GM04504 (cell line): ENCODE results near the gene TBC1D10A.
A peak's percentile ranks its signal among the peaks of the same experiment; 100 is the strongest.

Experiments
- DNase-seq: peaks from one replicate; pipeline ENCODE4 v3.0.0-alpha.2; 2012; ENCODE audit warnings: low read depth

The TBC1D10A gene

GRCh38 chr22:30299322-30299721 lies 27.4 kb downstream of the TBC1D10A start:
- no peak for DNase-seq

- no peak for DNase-seq
Observed at GRCh38 chr22:30297991-30298701, 28.6 kb downstream of the TBC1D10A start.

- no peak for DNase-seq
Observed at GRCh38 chr22:30297276-30297990, 29.3 kb downstream of the TBC1D10A start.

DNA sequence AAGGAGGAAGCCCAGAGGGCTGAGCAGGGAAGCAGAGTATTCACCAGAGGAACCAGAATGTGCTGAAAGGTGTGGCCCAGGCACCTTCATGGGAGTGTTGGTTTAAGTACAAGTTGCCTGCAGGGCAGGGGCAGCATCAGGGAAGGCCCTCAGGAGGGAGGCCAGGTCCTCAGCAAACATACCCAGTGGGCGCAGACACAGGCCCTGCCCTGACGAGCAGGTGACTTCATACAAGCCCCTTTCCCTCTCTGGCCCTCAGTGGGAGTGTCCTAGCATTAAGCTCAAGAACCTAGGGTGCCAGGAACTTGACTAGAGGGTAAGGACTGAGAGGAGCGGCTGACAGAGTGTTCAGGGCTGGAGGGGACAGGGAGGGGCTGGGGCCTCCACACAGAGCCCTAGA lies 29.9 kb downstream of the TBC1D10A start:
- no peak for DNase-seq

GRCh38 chr22:30296324-30296723 lies 30.4 kb downstream of the TBC1D10A start:
- no peak for DNase-seq

- no peak for DNase-seq
Observed at GRCh38 chr22:30295576-30295975, 31.2 kb downstream of the TBC1D10A start.

GRCh38 chr22:30294830-30295229 lies 31.9 kb downstream of the TBC1D10A start:
- DNase-seq, result no peak

DNA sequence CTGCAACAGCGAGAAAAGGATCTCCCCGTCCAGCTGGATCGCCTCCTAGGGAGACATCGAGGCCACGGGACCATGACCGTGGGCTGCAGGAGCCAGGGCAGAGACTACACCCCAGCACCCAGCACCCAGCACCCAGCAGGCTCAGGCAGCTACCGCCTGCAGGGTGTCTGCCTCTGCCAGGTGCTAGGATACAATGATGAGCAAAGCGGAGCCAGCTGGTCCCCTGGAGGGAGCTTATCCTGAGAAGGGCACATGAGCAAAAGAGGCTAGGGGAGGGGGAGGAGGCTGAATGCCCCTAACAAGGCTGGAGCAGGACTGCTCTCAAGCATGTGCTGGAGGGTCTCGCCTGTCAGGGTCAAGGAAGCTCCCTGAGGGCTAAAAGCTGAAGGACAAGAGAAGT lies 32.7 kb downstream of the TBC1D10A start:
- no peak for DNase-seq

GRCh38 chr22:30293026-30293425 lies 33.7 kb downstream of the TBC1D10A start:
- no peak for DNase-seq

DNA sequence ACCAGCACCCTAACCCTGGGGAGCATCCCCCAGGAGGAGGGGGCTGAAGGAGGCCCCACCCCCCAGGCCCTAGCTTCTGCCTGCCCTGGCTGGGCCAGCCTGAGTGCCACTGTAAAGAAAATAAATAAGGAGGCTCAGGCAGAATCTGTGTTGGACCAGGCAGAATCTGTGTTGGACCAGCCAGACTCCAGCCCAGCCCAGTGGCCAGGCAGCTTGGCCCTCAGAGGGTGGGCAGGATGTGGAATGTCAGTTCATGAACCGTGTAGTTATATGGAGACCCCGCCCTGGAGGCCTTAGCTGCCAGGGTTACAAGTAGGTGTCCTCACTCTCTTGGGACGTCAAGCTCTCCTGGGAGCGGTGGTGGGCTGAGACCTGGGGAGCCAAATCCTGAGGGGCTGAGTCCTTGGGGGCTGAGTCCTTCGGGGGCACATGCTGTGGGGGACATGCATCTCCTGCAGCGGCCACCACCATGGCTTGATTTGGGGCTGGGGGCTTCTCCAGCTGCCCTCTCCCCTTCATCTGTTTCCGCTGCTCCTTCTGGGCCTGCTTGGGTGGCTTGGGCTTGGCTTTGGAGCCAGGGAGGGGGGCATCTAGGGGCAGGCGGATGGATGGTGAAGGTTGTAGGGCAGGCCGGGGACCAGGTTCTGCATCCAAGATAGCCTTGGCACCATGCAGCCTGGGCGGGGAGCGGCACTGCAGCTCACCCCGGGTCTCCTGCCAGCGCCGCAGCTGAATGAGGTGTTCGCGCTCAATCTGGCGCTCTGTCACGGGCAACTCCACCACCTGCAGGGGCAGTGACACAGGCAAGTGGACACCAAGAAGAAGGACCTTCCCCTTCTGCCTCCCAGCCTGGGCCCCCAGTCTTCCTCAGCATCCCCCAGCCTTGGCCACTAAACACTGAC lies 34.4 kb downstream of the TBC1D10A start:
- no peak for DNase-seq

DNA sequence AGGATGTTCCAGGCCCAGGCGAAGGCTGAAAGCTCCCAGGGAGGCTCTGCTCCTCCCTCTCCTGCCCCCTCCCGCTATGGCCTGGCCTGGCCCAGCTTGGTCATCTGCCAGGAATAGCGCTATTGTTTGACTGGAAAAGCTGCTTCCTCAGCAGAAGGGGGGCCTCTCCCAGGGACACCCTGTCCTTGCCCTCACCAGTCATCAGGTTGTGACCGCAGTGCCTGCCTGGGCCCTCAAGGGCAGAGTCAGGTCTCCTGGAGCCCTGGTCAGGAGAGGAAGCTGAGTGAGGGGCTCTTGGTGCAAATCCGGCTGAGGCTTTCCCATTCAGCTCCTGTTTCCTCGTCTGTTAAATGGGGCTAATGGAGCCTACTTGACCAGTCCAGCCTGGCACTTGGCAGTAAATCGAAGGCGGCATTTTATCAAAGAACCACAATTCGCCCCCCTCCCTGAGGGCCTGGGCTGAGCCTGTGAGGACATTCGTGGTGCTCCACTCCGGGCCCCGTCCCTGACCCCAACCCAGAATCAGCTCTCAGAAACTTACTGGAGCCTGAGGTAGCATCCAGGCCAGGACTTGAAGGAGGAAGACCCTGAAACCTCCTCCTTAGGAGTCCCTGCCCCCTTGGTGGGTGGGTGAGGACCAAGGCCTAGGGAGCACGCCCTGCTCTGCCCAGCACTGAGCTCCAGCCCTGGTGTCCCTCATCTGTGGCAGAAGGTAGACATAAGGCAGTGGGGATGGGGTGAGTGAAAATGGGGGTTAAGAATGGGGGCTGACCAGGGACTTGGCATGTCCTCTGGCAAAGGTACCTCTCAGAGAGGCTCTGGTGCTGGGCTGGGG lies 35.5 kb downstream of the TBC1D10A start:
- no peak for DNase-seq

DNA sequence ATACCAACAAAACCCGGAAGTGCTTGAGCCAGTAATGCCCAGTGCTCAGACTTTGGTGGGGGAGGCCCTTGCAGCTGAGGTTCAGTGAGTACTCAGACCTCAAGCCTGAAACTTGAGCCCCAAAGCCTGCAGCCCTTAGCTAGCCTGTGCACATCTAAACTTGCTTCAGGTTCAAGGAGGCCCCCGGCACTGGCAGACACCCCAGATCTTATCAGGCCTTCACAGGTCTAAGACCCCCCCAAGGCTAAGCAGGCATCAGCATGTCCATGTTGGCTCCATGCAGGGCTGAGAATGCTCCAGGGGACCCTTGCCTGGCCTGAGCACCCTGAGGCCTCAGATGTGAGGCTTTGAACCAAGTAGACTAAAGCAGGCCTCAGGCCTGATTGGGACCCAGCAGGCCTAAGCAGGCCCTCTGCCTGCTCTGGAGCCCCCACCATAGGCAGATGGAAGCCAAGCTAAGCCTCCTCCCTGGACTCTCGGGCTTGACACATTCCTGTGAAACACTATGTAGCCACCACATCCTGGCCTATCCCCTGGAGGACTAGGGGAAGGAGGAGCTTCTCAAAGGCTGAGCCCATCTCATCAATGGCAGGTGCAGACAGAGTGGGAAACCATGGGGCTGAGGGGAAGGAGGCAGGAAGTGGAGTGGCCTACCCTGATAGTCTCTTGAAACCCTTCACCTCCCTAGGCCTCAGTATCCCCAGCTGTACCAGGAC lies 36.2 kb downstream of the TBC1D10A start:
- no peak for DNase-seq

- no peak for DNase-seq
Observed at GRCh38 chr22:30289980-30290313, 36.8 kb downstream of the TBC1D10A start.

DNA sequence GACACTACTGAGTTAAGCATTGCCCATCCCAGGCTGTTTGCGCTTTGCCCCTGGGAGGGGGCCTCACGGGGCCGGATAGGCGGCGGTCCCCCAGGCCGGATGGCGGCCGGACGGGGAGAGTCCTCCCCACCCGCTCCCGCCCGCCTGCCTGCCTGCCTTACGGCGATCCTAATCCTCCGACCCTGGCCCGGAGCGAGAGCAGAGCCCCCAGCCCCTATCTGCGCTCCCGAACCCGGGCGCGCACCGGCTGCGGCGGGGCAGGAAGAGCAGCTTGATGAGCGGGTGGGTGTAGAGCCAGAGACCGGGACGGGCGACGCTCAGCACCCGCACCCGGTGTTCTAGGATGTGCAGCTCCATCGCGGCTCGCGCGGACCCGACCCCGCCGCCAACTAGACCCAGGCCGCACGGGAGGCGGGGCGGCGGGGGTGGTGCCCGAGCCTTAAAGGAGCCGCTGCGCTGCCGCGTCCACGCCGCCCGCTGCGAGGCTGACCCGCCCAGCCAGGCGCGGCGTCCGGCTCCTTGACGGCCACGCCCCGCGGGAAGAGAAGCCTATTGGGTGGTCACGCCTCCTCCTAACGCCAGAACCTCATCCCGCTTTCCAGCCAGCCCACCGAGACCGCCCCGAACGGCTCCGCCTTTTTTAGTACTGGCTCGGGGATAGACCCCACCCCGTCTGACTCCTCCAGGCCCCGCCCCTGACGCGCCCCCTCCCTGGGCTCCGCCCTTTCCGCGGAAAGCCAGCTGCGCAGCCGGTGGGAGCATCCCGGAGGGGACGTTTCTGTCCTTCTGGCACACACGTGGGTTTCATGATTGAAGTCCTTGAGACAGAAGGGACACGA lies 37.4 kb downstream of the TBC1D10A start, which contains the start of gene CASTOR1:
Gene CASTOR1, minus strand, starts transcription at position 365 of the 839 bp plus-strand sequence. Its CDS starts 8 bp downstream, at position 357.
- DNase-seq, result peak; percentile 95

GRCh38 chr22:30288419-30289140 lies 38.2 kb downstream of the TBC1D10A start:
- DNase-seq, result no peak

DNA sequence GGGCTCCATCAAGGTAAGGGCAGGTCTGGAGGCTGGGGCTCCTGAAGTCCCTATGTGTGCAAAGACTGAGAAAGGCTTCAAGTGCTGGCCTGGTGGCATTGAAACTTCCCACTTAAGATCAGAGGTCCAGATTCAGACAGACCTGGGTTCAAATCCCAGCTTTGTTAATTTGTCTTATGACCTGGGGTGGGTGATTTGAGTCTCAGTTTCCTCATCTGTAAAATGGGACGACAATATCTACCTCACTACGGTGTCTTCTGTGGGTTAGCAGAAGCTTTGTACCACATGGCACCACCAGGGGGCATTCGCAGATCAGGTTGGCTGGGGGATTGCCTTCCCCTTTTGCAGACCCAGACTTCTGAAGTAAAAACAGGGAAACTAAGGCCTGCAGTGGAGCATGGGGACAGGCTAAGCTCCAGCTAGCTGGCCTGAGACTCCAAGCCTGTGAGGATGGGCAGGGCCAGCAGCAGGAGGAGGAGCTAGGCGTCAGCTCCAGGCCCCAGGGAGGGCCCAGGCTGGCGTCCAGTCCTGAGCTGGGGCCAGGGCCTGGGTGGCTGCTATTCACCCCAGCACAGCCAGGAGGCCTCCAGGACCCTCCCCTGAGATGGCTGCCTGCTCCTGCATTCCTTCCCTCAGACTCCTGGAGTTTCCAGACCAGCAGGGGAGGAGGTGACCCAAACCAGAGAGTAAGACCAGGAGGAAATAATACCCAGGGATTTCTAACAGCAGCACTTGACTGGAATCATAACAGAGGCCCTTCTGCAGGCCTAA lies 38.9 kb downstream of the TBC1D10A start:
- peak; percentile 80 for DNase-seq

GRCh38 chr22:30286813-30287647 lies 39.7 kb downstream of the TBC1D10A start:
- no peak for DNase-seq

- no peak for DNase-seq
Observed at GRCh38 chr22:30286331-30286730, 40.4 kb downstream of the TBC1D10A start.
